ENCODE measurements around the gene TYROBP.

Gene TYROBP

GRCh38 chr19:35869327-35870123, 38.6 kb downstream of the TYROBP start:
- DNase-seq = peak; percentile 65

DNA sequence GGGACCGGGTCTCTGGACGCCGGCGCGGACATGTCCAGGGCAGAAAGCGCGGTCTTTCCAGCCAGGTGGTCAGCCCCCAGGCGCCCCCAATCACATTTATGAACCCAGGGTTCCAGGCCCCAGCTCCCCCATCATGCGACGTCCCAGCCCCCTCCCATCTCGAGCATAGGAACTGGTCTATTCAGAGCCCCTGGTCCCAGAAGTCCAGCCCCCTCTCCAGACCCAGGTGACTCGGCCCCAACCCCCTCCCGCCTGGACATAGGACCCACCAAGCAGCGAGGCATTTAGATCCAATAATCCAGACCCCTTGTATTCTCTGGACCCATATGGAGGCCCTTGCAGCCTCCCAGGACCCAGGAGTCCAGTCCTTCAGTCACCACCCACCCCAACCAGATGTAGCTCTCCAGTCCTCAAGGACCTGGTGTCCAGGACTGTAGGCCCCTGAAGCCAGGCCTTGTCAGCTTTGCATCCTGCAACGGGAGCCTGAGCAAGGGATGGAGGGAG, 39.2 kb downstream of the TYROBP start:
- no peak for DNase-seq

- peak; percentile 49 for DNase-seq
Measured at GRCh38 chr19:35868172-35868822, 39.8 kb downstream of the TYROBP start, which contains the start of gene APLP1. Gene APLP1 (plus strand): TSS chr19:35868574. CDS start chr19:35868637, 63 bp downstream.

- no peak for DNase-seq
Measured at GRCh38 chr19:35863018-35863417, 45.1 kb downstream of the TYROBP start.

GRCh38 chr19:35862528-35862927, 45.6 kb downstream of the TYROBP start:
- no peak for DNase-seq

- DNase-seq = no peak
Measured at GRCh38 chr19:35861640-35862160, 46.4 kb downstream of the TYROBP start.

- no peak for DNase-seq
Measured at GRCh38 chr19:35860818-35861639, 47.1 kb downstream of the TYROBP start.

GRCh38 chr19:35860436-35860817, 47.7 kb downstream of the TYROBP start:
- DNase-seq = no peak

DNA sequence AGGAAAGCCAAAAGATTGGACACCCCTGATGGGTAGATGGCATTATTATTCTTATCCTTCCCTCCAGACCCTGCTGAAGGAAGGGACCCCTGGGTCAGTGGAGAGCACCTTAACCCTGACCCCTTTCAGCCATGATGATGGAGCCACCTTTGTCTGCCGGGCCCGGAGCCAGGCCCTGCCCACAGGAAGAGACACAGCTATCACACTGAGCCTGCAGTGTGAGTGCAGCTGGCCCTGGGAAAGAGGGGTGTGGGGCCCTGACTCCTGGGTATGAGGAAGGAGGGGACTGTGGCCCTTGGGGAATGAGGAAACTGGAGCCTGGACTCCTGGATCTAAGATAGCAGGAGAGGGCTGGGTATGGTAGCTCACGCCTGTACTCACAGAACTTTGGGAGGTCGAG, 48.7 kb downstream of the TYROBP start:
- DNase-seq = no peak

GRCh38 chr19:35858311-35858710, 49.8 kb downstream of the TYROBP start:
- no peak for DNase-seq

GRCh38 chr19:35856546-35857149, 51.4 kb downstream of the TYROBP start, which contains the start of gene KIRREL2:
Gene KIRREL2 (plus strand): TSS chr19:35856911. CDS start chr19:35857120, 209 bp downstream.
- DNase-seq = no peak
